Neural cell (in vitro differentiated cells): ENCODE results near the gene WWTR1. TPM values are rescaled to one million over a fixed set of nuclear protein-coding genes. Genes with fewer than 3 reads are reported as not detected.

Source experiments
- H2AFZ ChIP-seq: fragments of 200-600, 300-800 bp; sonication (generic), shearing (Covaris generic); 2 replicates; pipeline ENCODE4 v1.6.0; 2014; ENCODE audit warnings: low read depth, mild to moderate bottlenecking, antibody characterized with exemption, low read length, moderate library complexity
- H3F3A ChIP-seq: fragments of 200-600 bp; shearing (Covaris generic); 2 replicates; pipeline ENCODE4 v1.6.1; 2016; ENCODE audit warnings: mild to moderate bottlenecking, moderate library complexity, mixed read lengths, antibody characterized with exemption, low read length; ENCODE audit not compliant: insufficient read depth, poor library complexity, severe bottlenecking
- H3K27ac ChIP-seq: fragments of 200-600, 300-800 bp; sonication (generic), shearing (Covaris generic); 2 replicates; pipeline ENCODE4 v1.5.1; 2014; ENCODE audit warnings: mild to moderate bottlenecking, low read length, moderate library complexity
- H3K27me3 ChIP-seq: fragments of 300-800, 200-600 bp; sonication (generic), shearing (Covaris generic); 2 replicates; pipeline ENCODE4 v1.6.0; 2014; ENCODE audit warnings: mild to moderate bottlenecking, low read depth, low read length, moderate library complexity; ENCODE audit not compliant: insufficient read depth
- H3K36me3 ChIP-seq: fragments of 300-800, 200-600 bp; sonication (generic), shearing (Covaris generic); 2 replicates; pipeline ENCODE4 v1.5.1; 2014; ENCODE audit warnings: mild to moderate bottlenecking, antibody characterized with exemption, low read length, moderate library complexity; ENCODE audit not compliant: insufficient read depth
- H3K4me2 ChIP-seq: fragments of 300-800, 200-600 bp; sonication (generic), shearing (Covaris generic); 2 replicates; pipeline ENCODE4 v1.6.0; 2014; ENCODE audit warnings: mild to moderate bottlenecking, low read length
- H3K4me3 ChIP-seq: fragments of 300-800, 200-600 bp; sonication (generic), shearing (Covaris generic); 2 replicates; pipeline ENCODE4 v1.5.1; 2014; ENCODE audit warnings: mild to moderate bottlenecking, low read length, moderate library complexity
- H3K79me2 ChIP-seq: fragments of 200-600 bp; shearing (Covaris generic); replicated peaks from 2 replicates; pipeline ENCODE4 v1.6.0; 2014; ENCODE audit warnings: mild to moderate bottlenecking, low read length, moderate library complexity; ENCODE audit not compliant: insufficient read depth
- H3K9ac ChIP-seq: fragments of 300-800, 200-600 bp; sonication (generic), shearing (Covaris generic); 2 replicates; pipeline ENCODE4 v1.6.1; 2016; ENCODE audit warnings: mild to moderate bottlenecking, low read length, mixed read lengths
- H3K9me2 ChIP-seq: fragments of 200-600 bp; shearing (Covaris generic); 2 replicates; pipeline ENCODE4 v1.6.1; 2016; ENCODE audit warnings: mild to moderate bottlenecking, low read length, mixed read lengths; ENCODE audit not compliant: insufficient read depth
- H3K9me3 ChIP-seq: fragments of 200-600, 300-800 bp; sonication (generic), shearing (Covaris generic); 2 replicates; pipeline ENCODE4 v1.6.1; 2016; ENCODE audit warnings: mild to moderate bottlenecking, mixed run types, low read length, moderate library complexity, mixed read lengths
- H4K20me1 ChIP-seq: fragments of 200-600 bp; shearing (Covaris generic); 2 replicates; pipeline ENCODE4 v1.6.1; 2016; ENCODE audit warnings: mild to moderate bottlenecking, mixed run types; ENCODE audit not compliant: insufficient read depth
- EP300 ChIP-seq: fragments of 450-650 bp; conservative IDR thresholded peaks from 2 replicates; pipeline ENCODE4 v1.6.1; 2014; ENCODE audit warnings: antibody characterized with exemption, mild to moderate bottlenecking, moderate library complexity; ENCODE audit not compliant: poor library complexity, severe bottlenecking
- EZH2 ChIP-seq: fragments of 200-600, 300-800 bp; shearing (Covaris generic), sonication (generic); IDR thresholded peaks from 2 replicates; pipeline ENCODE4 v1.6.1; 2014; ENCODE audit warnings: antibody characterized with exemption, low read length, borderline replicate concordance, mild to moderate bottlenecking; ENCODE audit not compliant: insufficient read depth, poor library complexity, severe bottlenecking
- MXI1 ChIP-seq: fragments of 450-650 bp; conservative IDR thresholded peaks from 2 replicates; pipeline ENCODE4 v1.6.1; 2014; ENCODE audit warnings: antibody characterized with exemption, mild to moderate bottlenecking; ENCODE audit not compliant: poor library complexity, severe bottlenecking
- POLR2AphosphoS5 ChIP-seq: IDR thresholded peaks from 2 replicates; pipeline ENCODE4 v1.6.1; 2012
- RAD21 ChIP-seq: fragments of 450-650 bp; conservative IDR thresholded peaks from 2 replicates; pipeline ENCODE4 v1.6.1; 2014; ENCODE audit warnings: antibody characterized with exemption, mild to moderate bottlenecking, moderate library complexity
- SMC3 ChIP-seq: fragments of 450-650 bp; conservative IDR thresholded peaks from 2 replicates; pipeline ENCODE4 v1.6.1; 2014; ENCODE audit warnings: antibody characterized with exemption, mild to moderate bottlenecking, moderate library complexity; ENCODE audit not compliant: poor library complexity
- TAF1 ChIP-seq: IDR thresholded peaks from 2 replicates; pipeline ENCODE4 v1.6.1; 2012; ENCODE audit warnings: low read depth
- polyA plus RNA-seq: library from polyadenylated mRNA; depleted of rRNA; stranded (reverse); fragments of >200 nt; gene quantifications from 2 replicates; pipeline ENCODE4 v1.2.3, GENCODE V29; 2014
- TF ChIP-seq, protein P1 (sequence below): fragments of 450-650 bp; IDR thresholded peaks from 2 replicates; pipeline ENCODE4 v1.5.1; 2014; ENCODE audit warnings: antibody characterized with exemption, mild to moderate bottlenecking, moderate library complexity; ENCODE audit not compliant: poor library complexity, severe bottlenecking
- TF ChIP-seq, protein P2 (sequence below): IDR thresholded peaks from 2 replicates; pipeline ENCODE4 v1.6.1; 2012; ENCODE audit warnings: borderline replicate concordance

Gene WWTR1
- polyA plus RNA-seq, 1 donor from 2014 or later = 0.97 TPM

GRCh38 chr3:149528340-149528650 lies 129.5 kb downstream of the WWTR1 start:
- Histone ChIP-seq H3K36me3 (no peaks in the 10 kb centered on the region), H3F3A (no peaks in the 10 kb centered on the region), H3K9me2 (no peaks in the 10 kb centered on the region), H2AFZ (no peak overlapping the region), H3K27ac (no peak overlapping the region), H3K4me3 (no peak overlapping the region), H3K79me2 (no peaks in the 10 kb centered on the region), H3K27me3 (no peaks in the 10 kb centered on the region), H3K9me3 (no peaks in the 10 kb centered on the region), H4K20me1 (no peaks in the 10 kb centered on the region), H3K4me2 (no peak overlapping the region), H3K9ac (no peak overlapping the region)
- no peak for TF ChIP-seq POLR2AphosphoS5
- no peak for TF ChIP-seq MXI1
- TF ChIP-seq, protein P1, sequence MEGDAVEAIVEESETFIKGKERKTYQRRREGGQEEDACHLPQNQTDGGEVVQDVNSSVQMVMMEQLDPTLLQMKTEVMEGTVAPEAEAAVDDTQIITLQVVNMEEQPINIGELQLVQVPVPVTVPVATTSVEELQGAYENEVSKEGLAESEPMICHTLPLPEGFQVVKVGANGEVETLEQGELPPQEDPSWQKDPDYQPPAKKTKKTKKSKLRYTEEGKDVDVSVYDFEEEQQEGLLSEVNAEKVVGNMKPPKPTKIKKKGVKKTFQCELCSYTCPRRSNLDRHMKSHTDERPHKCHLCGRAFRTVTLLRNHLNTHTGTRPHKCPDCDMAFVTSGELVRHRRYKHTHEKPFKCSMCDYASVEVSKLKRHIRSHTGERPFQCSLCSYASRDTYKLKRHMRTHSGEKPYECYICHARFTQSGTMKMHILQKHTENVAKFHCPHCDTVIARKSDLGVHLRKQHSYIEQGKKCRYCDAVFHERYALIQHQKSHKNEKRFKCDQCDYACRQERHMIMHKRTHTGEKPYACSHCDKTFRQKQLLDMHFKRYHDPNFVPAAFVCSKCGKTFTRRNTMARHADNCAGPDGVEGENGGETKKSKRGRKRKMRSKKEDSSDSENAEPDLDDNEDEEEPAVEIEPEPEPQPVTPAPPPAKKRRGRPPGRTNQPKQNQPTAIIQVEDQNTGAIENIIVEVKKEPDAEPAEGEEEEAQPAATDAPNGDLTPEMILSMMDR = no peak
- no peak for TF ChIP-seq TAF1
- no peak for TF ChIP-seq EP300
- no peak for TF ChIP-seq SMC3

GRCh38 chr3:149527531-149528339 lies 130.1 kb downstream of the WWTR1 start:
- H3K4me3 ChIP-seq = no peak overlapping the region
- no peaks in the 10 kb centered on the region for H3F3A ChIP-seq
- H2AFZ ChIP-seq = no peak overlapping the region
- no peaks in the 10 kb centered on the region for H3K27me3 ChIP-seq
- H3K27ac ChIP-seq = no peak overlapping the region
- TF ChIP-seq SMC3 (no peak), RAD21 (no peak), TAF1 (no peak), EZH2 (no peak), POLR2AphosphoS5 (no peak), MXI1 (no peak), EP300 (no peak)
- TF ChIP-seq, protein P1 = no peak
- TF ChIP-seq, protein P2, sequence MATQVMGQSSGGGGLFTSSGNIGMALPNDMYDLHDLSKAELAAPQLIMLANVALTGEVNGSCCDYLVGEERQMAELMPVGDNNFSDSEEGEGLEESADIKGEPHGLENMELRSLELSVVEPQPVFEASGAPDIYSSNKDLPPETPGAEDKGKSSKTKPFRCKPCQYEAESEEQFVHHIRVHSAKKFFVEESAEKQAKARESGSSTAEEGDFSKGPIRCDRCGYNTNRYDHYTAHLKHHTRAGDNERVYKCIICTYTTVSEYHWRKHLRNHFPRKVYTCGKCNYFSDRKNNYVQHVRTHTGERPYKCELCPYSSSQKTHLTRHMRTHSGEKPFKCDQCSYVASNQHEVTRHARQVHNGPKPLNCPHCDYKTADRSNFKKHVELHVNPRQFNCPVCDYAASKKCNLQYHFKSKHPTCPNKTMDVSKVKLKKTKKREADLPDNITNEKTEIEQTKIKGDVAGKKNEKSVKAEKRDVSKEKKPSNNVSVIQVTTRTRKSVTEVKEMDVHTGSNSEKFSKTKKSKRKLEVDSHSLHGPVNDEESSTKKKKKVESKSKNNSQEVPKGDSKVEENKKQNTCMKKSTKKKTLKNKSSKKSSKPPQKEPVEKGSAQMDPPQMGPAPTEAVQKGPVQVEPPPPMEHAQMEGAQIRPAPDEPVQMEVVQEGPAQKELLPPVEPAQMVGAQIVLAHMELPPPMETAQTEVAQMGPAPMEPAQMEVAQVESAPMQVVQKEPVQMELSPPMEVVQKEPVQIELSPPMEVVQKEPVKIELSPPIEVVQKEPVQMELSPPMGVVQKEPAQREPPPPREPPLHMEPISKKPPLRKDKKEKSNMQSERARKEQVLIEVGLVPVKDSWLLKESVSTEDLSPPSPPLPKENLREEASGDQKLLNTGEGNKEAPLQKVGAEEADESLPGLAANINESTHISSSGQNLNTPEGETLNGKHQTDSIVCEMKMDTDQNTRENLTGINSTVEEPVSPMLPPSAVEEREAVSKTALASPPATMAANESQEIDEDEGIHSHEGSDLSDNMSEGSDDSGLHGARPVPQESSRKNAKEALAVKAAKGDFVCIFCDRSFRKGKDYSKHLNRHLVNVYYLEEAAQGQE = no peak
- H4K20me1 ChIP-seq = no peaks in the 10 kb centered on the region
- H3K9me3 ChIP-seq = no peaks in the 10 kb centered on the region
- no peak overlapping the region for H3K9ac ChIP-seq
- H3K36me3 ChIP-seq = no peaks in the 10 kb centered on the region
- no peak overlapping the region for H3K4me2 ChIP-seq
- H3K79me2 ChIP-seq = no peaks in the 10 kb centered on the region
- no peaks in the 10 kb centered on the region for H3K9me2 ChIP-seq
